HFF-Myc (cell line): Measurements from ENCODE around the gene IRF1.

Source experiments
- DNase-seq: peaks from one replicate; pipeline ENCODE4 v3.0.0-alpha.2; 2011; ENCODE audit warnings: low read depth; ENCODE audit errors: extremely low read depth
- H3K4me3 ChIP-seq: replicated peaks from 2 replicates; pipeline ENCODE4 v1.5.1; 2011; ENCODE audit warnings: low read depth, mild to moderate bottlenecking, control low read depth, low read length
- CTCF ChIP-seq: IDR thresholded peaks from 2 replicates; pipeline ENCODE4 v1.5.1; 2012; ENCODE audit warnings: mild to moderate bottlenecking, low read depth, low read length, control low read depth; ENCODE audit errors: missing control alignments

The IRF1 gene

GRCh38 chr5:132476876-132477781 is 13.4 kb downstream of the IRF1 start:
- TF ChIP-seq CTCF, result no peak
- DNase-seq, result no peak
- H3K4me3 ChIP-seq, result no peak overlapping the region

GRCh38 chr5:132475987-132476875 is 14.3 kb downstream of the IRF1 start:
- no peak overlapping the region for H3K4me3 ChIP-seq
- DNase-seq, result no peak
- TF ChIP-seq CTCF, result no peak

GRCh38 chr5:132475497-132475882 is 15.1 kb downstream of the IRF1 start:
- H3K4me3 ChIP-seq, result no peak overlapping the region
- no peak for DNase-seq
- no peak for TF ChIP-seq CTCF

GRCh38 chr5:132474881-132475496 is 15.6 kb downstream of the IRF1 start:
- no peak for TF ChIP-seq CTCF
- no peak overlapping the region for H3K4me3 ChIP-seq
- no peak for DNase-seq

GRCh38 chr5:132474131-132474723 is 16.3 kb downstream of the IRF1 start:
- no peak for TF ChIP-seq CTCF
- H3K4me3 ChIP-seq, result no peak overlapping the region
- DNase-seq, result no peak

GRCh38 chr5:132473668-132474067 is 16.9 kb downstream of the IRF1 start:
- no peak for TF ChIP-seq CTCF
- H3K4me3 ChIP-seq, result no peak overlapping the region
- DNase-seq, result no peak
